NK-92 (cell line): ENCODE data around the gene PLEKHA6.
"Not testable (repeated sequence)": the region's sequence is repeated elsewhere in the genome, so short reads cannot be mapped to it uniquely, and the experiment has no call there.

ENCODE experiments used
- DNase-seq: peaks from one replicate; lab custom pipeline; 2025; ENCODE audit not compliant: unreplicated experiment; lab: John Stamatoyannopoulos, UW

The PLEKHA6 gene

DNA sequence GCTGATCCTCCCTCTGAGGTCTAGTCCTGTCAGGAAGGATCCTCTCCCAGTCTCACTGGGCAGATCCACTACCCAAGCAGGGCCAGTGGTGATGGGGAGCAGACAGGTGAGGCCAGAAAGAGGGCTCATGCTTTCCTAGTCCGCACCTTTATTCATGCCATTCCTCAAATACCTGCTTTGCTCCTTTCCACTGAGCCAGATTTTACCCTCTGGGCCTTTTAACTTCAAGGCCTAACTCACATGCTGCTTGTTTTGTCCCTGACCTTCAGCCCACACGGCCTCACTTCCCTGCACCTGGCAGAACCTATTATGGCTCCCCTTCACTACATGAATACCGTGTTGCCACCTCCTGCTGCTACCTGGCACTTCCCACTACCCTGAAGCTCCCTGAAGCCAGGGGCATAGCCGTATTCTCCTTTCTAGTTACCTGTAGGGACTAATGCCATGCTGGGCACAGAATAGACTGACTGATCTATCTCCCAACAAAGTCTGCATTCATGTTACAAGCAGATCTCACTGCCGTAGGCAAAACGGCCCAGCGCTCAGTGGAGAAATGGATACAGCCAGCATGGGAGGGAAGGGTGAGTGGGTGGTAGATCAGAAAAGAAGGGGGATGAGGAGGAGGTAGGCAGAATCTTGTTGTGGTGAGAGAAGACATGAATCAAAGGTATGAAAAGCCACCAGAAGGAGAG is 109.8 kb downstream of the PLEKHA6 start:
- no peak for DNase-seq

- DNase-seq, result no peak
Observed at GRCh38 chr1:204248954-204249353, 110.8 kb downstream of the PLEKHA6 start.

DNA sequence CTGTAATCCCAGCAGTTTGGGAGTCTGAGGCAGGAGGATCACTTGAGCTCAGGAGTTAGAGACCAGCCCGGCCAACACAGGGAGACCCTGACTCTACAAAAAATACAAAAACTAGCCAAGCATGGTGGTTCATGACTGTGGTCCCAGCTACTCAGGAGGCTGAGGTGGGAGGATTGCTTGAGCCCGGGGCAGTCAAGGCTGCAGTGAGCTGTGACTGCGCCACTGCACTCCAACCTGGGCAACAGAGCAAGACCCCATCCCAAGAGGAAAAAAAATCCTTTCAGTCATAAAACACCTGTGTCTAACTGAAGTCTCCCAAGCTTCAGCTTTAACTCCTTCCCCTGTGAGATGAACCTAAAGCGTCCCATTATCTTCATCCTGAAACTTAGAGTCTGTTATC is 112.9 kb downstream of the PLEKHA6 start:
- DNase-seq, result no peak

GRCh38 chr1:204242920-204243319 is 116.8 kb downstream of the PLEKHA6 start:
- DNase-seq, result no peak

- DNase-seq, result no peak
Observed at GRCh38 chr1:204241914-204242313, 117.8 kb downstream of the PLEKHA6 start.

GRCh38 chr1:204241050-204241449 is 118.7 kb downstream of the PLEKHA6 start:
- DNase-seq, result no peak

- DNase-seq, result no peak
Observed at GRCh38 chr1:204240233-204240632, 119.5 kb downstream of the PLEKHA6 start.

GRCh38 chr1:204239401-204239800 is 120.3 kb downstream of the PLEKHA6 start:
- DNase-seq, result not testable (repeated sequence)

DNA sequence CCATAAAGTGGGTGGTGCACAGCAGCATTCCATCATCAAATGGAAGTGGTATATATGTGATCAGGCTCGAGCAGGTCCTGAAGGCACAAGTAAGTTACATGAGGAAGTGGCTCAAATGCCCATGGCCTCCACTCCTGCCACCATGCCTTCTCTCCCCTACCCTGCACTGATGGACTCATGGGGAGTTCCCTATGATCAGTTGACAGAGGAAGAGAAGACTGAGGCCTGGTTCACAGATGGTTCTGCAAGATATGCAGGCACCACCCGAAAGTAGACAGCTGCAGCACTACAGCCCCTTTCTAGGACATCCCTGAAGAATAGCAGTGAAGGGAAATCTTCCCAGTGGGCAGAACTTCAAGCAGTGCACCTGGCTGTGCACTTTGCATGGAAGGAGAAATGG is 121.2 kb downstream of the PLEKHA6 start:
- not testable (repeated sequence) for DNase-seq

- DNase-seq, result not testable (repeated sequence)
Observed at GRCh38 chr1:204237515-204237914, 122.2 kb downstream of the PLEKHA6 start.

DNA sequence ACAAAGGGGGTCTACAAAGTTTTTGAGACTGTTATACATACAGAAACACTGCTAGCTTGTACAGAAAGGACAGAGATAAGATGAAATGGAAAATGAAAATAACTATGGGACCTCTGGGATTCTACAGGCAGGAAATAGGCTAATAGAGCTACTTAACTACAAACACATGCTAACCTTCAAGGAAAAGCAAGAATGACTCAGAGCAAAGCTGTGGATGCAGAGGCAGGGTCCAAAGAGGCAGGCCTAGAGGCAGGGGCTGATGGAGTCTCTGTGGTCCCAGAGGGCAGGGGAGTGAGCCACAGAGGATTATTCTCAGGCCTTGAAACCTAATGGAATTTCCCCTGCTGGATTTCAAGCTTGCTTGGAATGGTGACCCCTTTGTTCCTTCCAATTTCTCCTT is 127.2 kb downstream of the PLEKHA6 start:
- DNase-seq, result no peak

GRCh38 chr1:204230211-204230610 is 129.5 kb downstream of the PLEKHA6 start:
- DNase-seq, result no peak

- no peak for DNase-seq
Observed at GRCh38 chr1:204228896-204229295, 130.8 kb downstream of the PLEKHA6 start.

DNA sequence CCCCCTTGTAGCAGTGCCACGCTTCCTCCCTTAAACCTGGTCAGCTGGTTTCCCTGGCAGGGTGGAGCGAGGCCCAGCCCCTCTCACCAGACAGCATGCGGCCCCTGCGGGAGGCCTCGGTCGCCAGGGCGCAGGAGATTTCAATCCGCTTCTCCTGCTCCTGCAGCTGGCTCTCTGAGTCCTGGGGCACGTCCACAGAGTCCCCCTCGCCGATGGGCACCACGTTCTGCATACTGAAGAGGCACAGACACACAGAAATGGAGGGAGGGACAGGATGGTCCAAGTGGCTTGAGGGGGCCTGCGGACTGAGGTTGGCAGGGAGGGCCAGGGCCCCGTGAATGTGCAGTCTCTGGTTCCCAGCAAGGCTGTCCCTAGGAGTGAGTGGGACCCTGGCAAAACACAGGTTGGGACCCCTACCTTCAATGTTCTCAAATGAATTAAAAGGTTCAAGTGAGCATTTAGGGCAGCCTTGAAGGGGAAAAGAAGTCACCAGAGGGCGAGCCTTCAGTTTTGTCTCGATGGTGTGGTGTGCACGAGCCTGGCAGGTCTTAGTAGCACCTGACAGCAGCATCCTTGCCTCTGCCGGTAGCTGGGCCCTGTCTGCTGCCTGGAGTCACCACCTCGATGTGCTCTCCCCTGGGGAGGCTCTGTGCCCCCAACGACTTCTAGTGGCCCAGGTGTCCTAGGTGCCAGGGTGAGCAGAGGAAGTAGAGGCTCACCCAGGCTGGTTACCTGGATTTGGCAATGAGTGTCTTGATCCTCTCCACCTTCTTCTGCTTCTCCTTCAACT is 131.5 kb downstream of the PLEKHA6 start:
- no peak for DNase-seq

- DNase-seq, result no peak
Observed at GRCh38 chr1:204227351-204227750, 132.4 kb downstream of the PLEKHA6 start.

- DNase-seq, result no peak
Observed at GRCh38 chr1:204225841-204226735, 133.6 kb downstream of the PLEKHA6 start.

GRCh38 chr1:204224655-204225054 is 135.1 kb downstream of the PLEKHA6 start:
- DNase-seq, result no peak

GRCh38 chr1:204223129-204223860 is 136.4 kb downstream of the PLEKHA6 start:
- DNase-seq, result no peak

DNA sequence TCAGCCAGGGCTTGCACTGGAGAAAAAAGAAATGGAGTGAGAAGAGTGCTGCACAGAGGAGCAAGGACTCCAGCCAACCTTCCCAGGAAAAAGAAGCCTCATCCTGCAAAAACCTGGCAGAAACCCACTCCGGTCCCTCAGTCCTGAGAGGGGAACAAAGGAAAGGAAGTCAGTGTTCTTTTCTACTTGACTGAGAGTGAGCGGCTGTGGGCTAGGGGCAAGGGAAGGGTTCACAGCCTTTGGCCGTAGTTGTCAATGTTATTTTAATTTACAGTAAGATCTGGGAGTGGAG is 137.0 kb downstream of the PLEKHA6 start:
- no peak for DNase-seq

GRCh38 chr1:204222006-204222763 is 137.5 kb downstream of the PLEKHA6 start:
- DNase-seq, result no peak
